HG03159 (cell line): Measurements from ENCODE around the gene TSPAN17.

Experiments used
- ATAC-seq: cut with Tn5 transposase; IDR thresholded peaks from one replicate; pipeline ENCODE4 v1.9.1; 2021; ENCODE audit warnings: mild to moderate bottlenecking, moderate library complexity; ENCODE audit not compliant: unreplicated experiment

The TSPAN17 gene

DNA sequence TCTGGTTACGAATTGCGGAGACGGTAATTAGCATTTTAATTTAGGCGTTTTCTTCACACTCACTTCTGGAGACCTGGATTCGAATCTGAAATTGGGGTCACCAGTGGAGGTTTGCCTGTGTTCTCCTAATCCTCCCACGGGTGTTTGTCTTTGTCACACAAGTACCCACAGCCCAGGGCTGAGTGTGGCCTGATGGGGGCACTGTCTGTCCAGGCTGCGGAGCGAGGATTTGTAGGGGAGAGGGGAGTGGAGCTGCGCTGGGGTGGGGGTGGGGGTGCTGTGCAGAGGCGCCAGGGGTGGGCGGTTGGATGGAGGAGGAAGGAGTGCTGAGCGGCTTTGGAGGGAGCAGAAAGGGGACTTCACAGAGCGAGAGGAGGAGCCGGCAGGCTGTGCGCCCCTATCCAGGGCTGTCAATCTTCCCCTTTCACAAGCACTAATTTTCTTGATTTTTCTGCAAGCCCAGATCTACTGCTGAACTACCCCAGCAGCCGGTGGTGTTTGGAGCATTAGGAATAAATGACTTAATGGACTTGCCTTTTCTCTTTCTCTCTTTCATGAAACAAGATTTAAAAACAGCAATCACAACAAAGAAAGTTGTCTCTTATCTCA, 53.1 kb downstream of the TSPAN17 start:
- ATAC-seq: no peak

DNA sequence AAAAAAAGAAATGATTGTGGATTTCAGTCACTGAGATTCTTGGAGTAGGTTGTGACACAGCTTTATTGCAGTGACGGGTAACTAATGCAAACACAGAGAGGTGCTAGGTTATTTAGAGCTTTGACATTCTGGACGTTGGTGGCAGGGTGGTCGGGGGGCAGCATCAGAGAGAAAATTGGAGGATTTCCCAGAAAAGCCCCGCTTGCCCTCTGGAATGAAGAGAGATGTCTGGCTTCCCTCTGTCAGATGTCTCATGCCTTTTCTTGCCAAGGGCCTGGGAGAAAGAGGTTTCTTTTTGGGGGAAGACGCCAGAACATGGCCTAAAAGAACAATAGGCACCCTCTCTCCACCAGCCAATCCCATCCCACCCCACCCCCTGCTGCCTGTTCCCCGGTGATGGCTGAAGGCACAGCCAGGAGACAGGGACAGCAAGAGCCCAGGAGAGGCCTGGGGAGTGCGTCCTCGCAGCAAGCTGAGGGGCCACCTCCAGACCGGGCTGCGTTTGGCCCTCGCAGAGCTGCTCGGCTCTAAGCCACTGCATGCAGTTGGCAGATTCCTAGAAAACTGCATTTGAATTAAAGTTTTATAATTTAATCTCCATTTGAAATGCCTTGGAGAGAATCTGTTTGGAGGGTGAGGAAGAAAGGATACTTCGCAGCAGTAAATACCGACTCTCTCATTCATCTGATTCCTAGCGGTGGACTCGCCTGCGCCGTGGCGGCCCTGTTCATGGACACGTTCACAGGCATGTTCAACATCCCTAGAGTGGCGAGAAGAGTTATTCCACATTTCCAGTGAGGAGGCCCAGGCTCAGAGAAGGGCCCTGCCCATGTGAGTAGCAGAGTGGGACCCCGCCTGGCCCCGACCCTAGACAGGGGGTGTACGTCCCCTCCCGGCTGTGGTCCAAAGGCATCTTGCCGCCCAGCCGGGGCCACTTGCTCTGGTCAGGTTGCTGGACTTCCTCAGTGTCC, 55.7 kb downstream of the TSPAN17 start:
- no peak for ATAC-seq

DNA sequence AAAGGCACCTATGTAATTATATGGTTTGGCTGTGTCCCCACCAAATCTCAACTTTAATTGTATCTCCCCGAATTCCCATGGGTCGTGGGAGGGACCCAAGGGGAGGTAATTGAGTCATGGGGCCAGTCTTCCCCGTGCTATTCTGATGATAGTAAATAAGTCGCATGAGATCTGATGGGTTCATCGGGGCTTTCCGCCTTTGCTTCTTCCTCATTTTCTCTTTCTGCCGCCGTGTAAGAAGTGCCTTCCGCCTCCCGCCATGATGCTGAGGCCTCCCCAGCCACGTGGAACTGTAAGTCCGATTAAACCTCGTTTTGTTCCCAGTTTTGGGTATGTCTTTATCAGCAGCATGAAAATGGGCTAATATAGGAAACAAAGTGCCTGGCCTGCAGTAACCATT, 56.6 kb downstream of the TSPAN17 start:
- no peak for ATAC-seq

GRCh38 chr5:176704355-176704754, 57.1 kb downstream of the TSPAN17 start:
- ATAC-seq: no peak

- no peak for ATAC-seq
Observed at GRCh38 chr5:176704817-176705216, 57.5 kb downstream of the TSPAN17 start.
